Body of pancreas (tissue), 4 donors: ENCODE results near the gene KRTAP5-9.

Experiments
- CTCF ChIP-seq, 7 experiments: fragments of 450-650 bp in 4 of 7; fragments of 200-600 bp in 3 of 7; sonication (generic) in 3 of 7; IDR thresholded peaks; one replicate each; pipeline ENCODE4 v1.5.1; 2016 to 2019; ENCODE audit warnings: antibody characterized with exemption in 7 of 7
- POLR2A ChIP-seq, 3 donors: fragments of 450-650 bp; IDR thresholded peaks; one replicate each; pipeline ENCODE4 v1.6.1; 2016; ENCODE audit warnings: antibody characterized with exemption in 3 of 3, mild to moderate bottlenecking in 2 of 3

GRCh38 chr11:71574418-71574817 lies 26.2 kb downstream of the KRTAP5-9 start:
- TF ChIP-seq CTCF (IDR thresholded peaks at IDR 0.05) (no peak), POLR2A (IDR thresholded peaks at IDR 0.05) (no peak)
